SU-DHL-6 (cell line): ENCODE results near the gene PDE4B.

ENCODE experiments used
- H2AFZ ChIP-seq: fragments of 200-600 bp; sonication (generic); 2 replicates; pipeline ENCODE4 v1.6.1; 2014; ENCODE audit warnings: low read depth, mild to moderate bottlenecking, moderate library complexity, mixed read lengths, antibody characterized with exemption, low read length; ENCODE audit not compliant: severe bottlenecking
- H3F3A ChIP-seq: fragments of 200-600 bp; shearing (Covaris generic); 2 replicates; pipeline ENCODE4 v1.6.0; 2016; ENCODE audit warnings: antibody characterized with exemption, mild to moderate bottlenecking; ENCODE audit not compliant: insufficient read depth
- H3K27ac ChIP-seq: fragments of 200-600 bp; sonication (generic); 2 replicates; pipeline ENCODE4 v1.5.1; 2016; ENCODE audit warnings: low read depth, mild to moderate bottlenecking, low read length, moderate library complexity, mixed read lengths
- H3K27me3 ChIP-seq: fragments of 200-600 bp; sonication (generic), shearing (Covaris generic); 2 replicates; pipeline ENCODE4 v1.6.0; 2014; ENCODE audit warnings: mild to moderate bottlenecking, low read length
- H3K36me3 ChIP-seq: fragments of 200-600 bp; sonication (generic); 2 replicates; pipeline ENCODE4 v1.6.1; 2014; ENCODE audit warnings: mild to moderate bottlenecking, low read length, mixed read lengths
- H3K4me2 ChIP-seq: fragments of 300-600, 200-600 bp; shearing (Covaris generic), sonication (generic); 2 replicates; pipeline ENCODE4 v1.6.0; 2014; ENCODE audit warnings: low read length, low read depth, mild to moderate bottlenecking; ENCODE audit not compliant: poor library complexity, severe bottlenecking
- H3K4me3 ChIP-seq: fragments of 200-600 bp; sonication (generic); 2 replicates; pipeline ENCODE4 v1.5.1; 2014; ENCODE audit warnings: antibody characterized with exemption, low read length, mild to moderate bottlenecking, mixed read lengths; ENCODE audit not compliant: insufficient read depth, poor library complexity, severe bottlenecking
- H3K79me2 ChIP-seq: fragments of 200-600 bp; sonication (generic); 2 replicates; pipeline ENCODE4 v1.6.1; 2014; ENCODE audit warnings: mild to moderate bottlenecking, low read length, moderate library complexity; ENCODE audit not compliant: insufficient read depth
- H3K9ac ChIP-seq: fragments of 200-600 bp; sonication (generic); 2 replicates; pipeline ENCODE4 v1.7.0; 2014; ENCODE audit warnings: mild to moderate bottlenecking, low read length
- H3K9me2 ChIP-seq: fragments of 200-600 bp; sonication (generic); replicated peaks from 2 replicates; pipeline ENCODE4 v1.6.1; 2014; ENCODE audit warnings: low read length; ENCODE audit not compliant: insufficient read depth
- H3K9me3 ChIP-seq: fragments of 200-600 bp; sonication (generic); 2 replicates; pipeline ENCODE4 v1.6.1; 2014; ENCODE audit warnings: low read length, mixed read lengths; ENCODE audit not compliant: insufficient read depth
- H4K20me1 ChIP-seq: fragments of 200-600 bp; sonication (generic); 2 replicates; pipeline ENCODE4 v1.6.1; 2014; ENCODE audit warnings: low read depth, mild to moderate bottlenecking, antibody characterized with exemption, low read length, moderate library complexity, mixed read lengths
- EZH2phosphoT487 ChIP-seq: fragments of 200-600 bp; sonication (generic), shearing (Covaris generic); conservative IDR thresholded peaks from 2 replicates; pipeline ENCODE4 v1.6.1; 2018; ENCODE audit warnings: mild to moderate bottlenecking, antibody characterized with exemption, low read length, moderate library complexity, mixed read lengths
- TF ChIP-seq, protein P1 (sequence below): fragments of 200-600 bp; sonication (generic); IDR thresholded peaks from one replicate; pipeline ENCODE4 v1.5.1; 2017; ENCODE audit warnings: antibody characterized with exemption, mild to moderate bottlenecking, low read length, moderate library complexity; ENCODE audit not compliant: insufficient read depth, poor library complexity, severe bottlenecking

The PDE4B gene

DNA sequence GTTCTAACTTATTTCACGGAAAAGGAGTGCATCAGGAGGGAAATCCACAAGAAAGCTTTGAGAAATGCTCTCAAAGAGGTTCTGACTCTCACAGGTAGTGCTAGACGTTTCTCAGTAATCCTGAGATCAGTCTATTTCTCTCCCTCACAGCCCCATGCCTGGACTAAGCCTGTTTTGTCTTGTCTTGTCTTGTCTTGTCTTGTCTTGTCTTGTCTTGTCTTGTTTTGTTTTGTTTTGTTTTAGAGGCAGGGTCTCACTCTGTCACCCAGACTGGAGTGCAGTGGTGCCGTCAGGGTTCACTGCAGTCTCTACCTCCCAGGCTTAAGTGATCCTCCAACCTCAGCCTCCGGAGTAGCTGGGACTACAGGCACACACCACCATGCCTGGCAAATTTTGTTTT lies 608.0 kb downstream of the PDE4B start:
- no peaks in the 10 kb centered on the region for H3K27me3 ChIP-seq
- peaks cover 6% of the 10 kb centered on the region; the same call in 1 of the 2 replicates for H3F3A ChIP-seq
- no peaks in the 10 kb centered on the region for H4K20me1 ChIP-seq
- TF ChIP-seq EZH2phosphoT487: no peak
- TF ChIP-seq, protein P1, sequence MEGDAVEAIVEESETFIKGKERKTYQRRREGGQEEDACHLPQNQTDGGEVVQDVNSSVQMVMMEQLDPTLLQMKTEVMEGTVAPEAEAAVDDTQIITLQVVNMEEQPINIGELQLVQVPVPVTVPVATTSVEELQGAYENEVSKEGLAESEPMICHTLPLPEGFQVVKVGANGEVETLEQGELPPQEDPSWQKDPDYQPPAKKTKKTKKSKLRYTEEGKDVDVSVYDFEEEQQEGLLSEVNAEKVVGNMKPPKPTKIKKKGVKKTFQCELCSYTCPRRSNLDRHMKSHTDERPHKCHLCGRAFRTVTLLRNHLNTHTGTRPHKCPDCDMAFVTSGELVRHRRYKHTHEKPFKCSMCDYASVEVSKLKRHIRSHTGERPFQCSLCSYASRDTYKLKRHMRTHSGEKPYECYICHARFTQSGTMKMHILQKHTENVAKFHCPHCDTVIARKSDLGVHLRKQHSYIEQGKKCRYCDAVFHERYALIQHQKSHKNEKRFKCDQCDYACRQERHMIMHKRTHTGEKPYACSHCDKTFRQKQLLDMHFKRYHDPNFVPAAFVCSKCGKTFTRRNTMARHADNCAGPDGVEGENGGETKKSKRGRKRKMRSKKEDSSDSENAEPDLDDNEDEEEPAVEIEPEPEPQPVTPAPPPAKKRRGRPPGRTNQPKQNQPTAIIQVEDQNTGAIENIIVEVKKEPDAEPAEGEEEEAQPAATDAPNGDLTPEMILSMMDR: no peak
- H3K9me2 ChIP-seq: no peaks in the 10 kb centered on the region
- peak overlapping the region; percentile 75 for H3K27ac ChIP-seq
- H3K36me3 ChIP-seq: no peaks in the 10 kb centered on the region
- H3K79me2 ChIP-seq: no peaks in the 10 kb centered on the region
- H3K4me3 ChIP-seq: no peak overlapping the region
- no peak overlapping the region for H2AFZ ChIP-seq
- H3K9ac ChIP-seq: 0 out of 2 replicates have a peak overlapping the region, but pooled peaks have one; percentile 28
- peak overlapping the region; percentile 40 for H3K4me2 ChIP-seq
- H3K9me3 ChIP-seq: no peaks in the 10 kb centered on the region

DNA sequence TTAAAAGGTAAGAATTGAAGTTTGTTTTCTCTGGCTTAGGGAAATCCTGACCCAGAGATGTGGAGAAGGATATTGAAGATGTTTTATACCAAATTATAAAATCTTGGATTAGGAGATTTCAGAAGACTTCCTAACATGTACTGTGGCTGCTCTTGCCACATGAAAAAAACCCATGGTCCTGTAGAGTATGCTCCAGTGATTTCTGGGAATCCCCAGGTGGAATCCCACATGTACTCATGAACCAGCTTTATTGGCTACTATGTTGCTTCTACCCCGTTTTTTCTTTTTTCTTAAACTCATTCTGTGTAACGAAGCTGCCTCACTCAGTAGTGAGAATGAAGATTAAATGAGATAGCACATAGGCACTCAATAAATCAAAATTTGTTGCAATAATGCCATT lies 608.5 kb downstream of the PDE4B start:
- Histone ChIP-seq H3K27ac (peak overlapping the region; percentile 75), H3K27me3 (no peaks in the 10 kb centered on the region), H3K9me2 (no peaks in the 10 kb centered on the region), H3K9me3 (no peaks in the 10 kb centered on the region), H3K4me3 (no peak overlapping the region), H3K9ac (peak overlapping the region; percentile 28), H2AFZ (no peak overlapping the region), H4K20me1 (no peaks in the 10 kb centered on the region), H3F3A (peaks cover 6% of the 10 kb centered on the region; the same call in 1 of the 2 replicates), H3K36me3 (no peaks in the 10 kb centered on the region), H3K4me2 (peak overlapping the region; percentile 40), H3K79me2 (no peaks in the 10 kb centered on the region)
- TF ChIP-seq, protein P1: no peak
- no peak for TF ChIP-seq EZH2phosphoT487

DNA sequence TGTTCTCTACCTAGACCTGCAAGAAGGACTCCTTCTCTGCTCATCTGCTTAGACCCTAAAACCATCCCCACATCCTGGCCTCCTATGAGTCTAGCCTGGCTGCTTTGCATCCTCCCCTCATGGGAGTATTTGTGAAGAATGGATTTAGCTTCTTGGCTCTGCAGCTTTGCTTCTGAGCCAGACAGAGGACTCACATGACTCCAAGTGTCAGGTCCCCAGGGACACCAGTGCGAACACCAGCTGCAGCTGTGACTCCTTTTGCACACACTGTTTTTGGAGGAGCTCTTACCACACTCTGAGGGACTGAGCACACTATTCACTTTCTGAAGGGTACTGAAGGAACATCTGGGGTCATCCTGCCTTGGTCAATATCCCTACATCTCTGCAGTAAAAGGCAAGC lies 609.5 kb downstream of the PDE4B start:
- no peaks in the 10 kb centered on the region for H3K9me2 ChIP-seq
- H3K4me3 ChIP-seq: no peak overlapping the region
- H3K9me3 ChIP-seq: no peaks in the 10 kb centered on the region
- H3K79me2 ChIP-seq: no peaks in the 10 kb centered on the region
- peak overlapping the region; percentile 75 for H3K27ac ChIP-seq
- no peaks in the 10 kb centered on the region for H4K20me1 ChIP-seq
- peaks cover 6% of the 10 kb centered on the region; the same call in 1 of the 2 replicates for H3F3A ChIP-seq
- no peaks in the 10 kb centered on the region for H3K36me3 ChIP-seq
- peak overlapping the region; percentile 35; the same call in 1 of the 2 replicates for H3K9ac ChIP-seq
- TF ChIP-seq EZH2phosphoT487: no peak
- TF ChIP-seq, protein P1: no peak
- peak overlapping the region; percentile 40 for H3K4me2 ChIP-seq
- no peaks in the 10 kb centered on the region for H3K27me3 ChIP-seq
- H2AFZ ChIP-seq: no peak overlapping the region
